OCI-LY3 (cell line): ENCODE results near the gene NIPAL3.

Source experiments
- EZH2phosphoT487 ChIP-seq: fragments of 200-600 bp; shearing (Covaris generic); IDR thresholded peaks from 2 replicates; pipeline ENCODE4 v1.6.1; 2018; ENCODE audit warnings: antibody characterized with exemption, mixed run types, low read depth
- TF ChIP-seq, protein P1 (sequence below): fragments of 200-600, 300-600 bp; sonication (generic); IDR thresholded peaks from 2 replicates; pipeline ENCODE4 v1.5.1; 2014; ENCODE audit warnings: antibody characterized with exemption, low read length, low read depth

DNA sequence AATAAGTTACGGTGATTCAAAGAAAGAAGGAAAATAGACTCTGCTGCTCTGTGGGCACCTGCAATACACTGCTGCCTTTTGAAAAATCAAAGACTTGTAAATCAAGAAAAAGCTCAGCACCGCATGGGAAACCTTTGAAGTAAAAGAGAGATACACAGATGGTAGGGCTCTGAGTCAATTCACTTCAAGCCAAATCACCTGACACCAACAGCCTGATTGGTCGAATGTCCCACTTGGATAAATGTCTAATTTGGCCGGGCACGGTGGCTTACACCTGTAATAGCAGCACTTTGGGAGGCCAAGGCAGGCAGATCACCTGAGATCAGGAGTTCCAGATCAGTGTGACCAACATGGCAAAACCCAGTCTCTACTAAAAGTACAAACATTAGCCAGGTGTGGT, 67.8 kb downstream of the NIPAL3 start:
- TF ChIP-seq, protein P1, sequence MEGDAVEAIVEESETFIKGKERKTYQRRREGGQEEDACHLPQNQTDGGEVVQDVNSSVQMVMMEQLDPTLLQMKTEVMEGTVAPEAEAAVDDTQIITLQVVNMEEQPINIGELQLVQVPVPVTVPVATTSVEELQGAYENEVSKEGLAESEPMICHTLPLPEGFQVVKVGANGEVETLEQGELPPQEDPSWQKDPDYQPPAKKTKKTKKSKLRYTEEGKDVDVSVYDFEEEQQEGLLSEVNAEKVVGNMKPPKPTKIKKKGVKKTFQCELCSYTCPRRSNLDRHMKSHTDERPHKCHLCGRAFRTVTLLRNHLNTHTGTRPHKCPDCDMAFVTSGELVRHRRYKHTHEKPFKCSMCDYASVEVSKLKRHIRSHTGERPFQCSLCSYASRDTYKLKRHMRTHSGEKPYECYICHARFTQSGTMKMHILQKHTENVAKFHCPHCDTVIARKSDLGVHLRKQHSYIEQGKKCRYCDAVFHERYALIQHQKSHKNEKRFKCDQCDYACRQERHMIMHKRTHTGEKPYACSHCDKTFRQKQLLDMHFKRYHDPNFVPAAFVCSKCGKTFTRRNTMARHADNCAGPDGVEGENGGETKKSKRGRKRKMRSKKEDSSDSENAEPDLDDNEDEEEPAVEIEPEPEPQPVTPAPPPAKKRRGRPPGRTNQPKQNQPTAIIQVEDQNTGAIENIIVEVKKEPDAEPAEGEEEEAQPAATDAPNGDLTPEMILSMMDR, result no peak
- no peak for TF ChIP-seq EZH2phosphoT487
